D721Med (cell line): ENCODE results near the gene IFNA17.

Experiments
- DNase-seq: peaks from one replicate; pipeline ENCODE4 v3.0.0; 2011; ENCODE audit warnings: low spot score; ENCODE audit not compliant: insufficient read length
- FAIRE-seq: peaks from 2 replicates; lab custom pipeline; 2011; peaks lifted over from hg19 to GRCh38; lab: Jason Lieb, UNC
- CTCF ChIP-seq: IDR thresholded peaks from 2 replicates; pipeline ENCODE4 v1.5.1; 2012; ENCODE audit warnings: mild to moderate bottlenecking, control low read depth; ENCODE audit not compliant: insufficient read depth; ENCODE audit errors: missing control alignments

Gene IFNA17

GRCh38 chr9:21228122-21228521 is at the start of gene IFNA17:
IFNA17 (minus strand) TSS chr9:21228222; CDS start chr9:21228173, 49 bp downstream.
- no peak for TF ChIP-seq CTCF
- DNase-seq (no peak), FAIRE-seq (no peak)

GRCh38 chr9:21268347-21268657 is 40.3 kb upstream of the IFNA17 start:
- no peak for DNase-seq
- TF ChIP-seq CTCF, result no peak
- no peak for FAIRE-seq

GRCh38 chr9:21267485-21268346 is 39.7 kb upstream of the IFNA17 start:
- no peak for FAIRE-seq
- no peak for DNase-seq
- TF ChIP-seq CTCF, result no peak

GRCh38 chr9:21266733-21267484 is 38.9 kb upstream of the IFNA17 start:
- no peak for TF ChIP-seq CTCF
- FAIRE-seq, result no peak
- DNase-seq, result no peak

GRCh38 chr9:21265421-21266189 is 37.6 kb upstream of the IFNA17 start:
- FAIRE-seq, result no peak
- TF ChIP-seq CTCF, result no peak
- DNase-seq, result no peak

GRCh38 chr9:21255538-21256212 is 27.7 kb upstream of the IFNA17 start:
- FAIRE-seq (no peak), DNase-seq (no peak)
- TF ChIP-seq CTCF, result no peak
